ENCODE results near the gene WBP1.

DNA sequence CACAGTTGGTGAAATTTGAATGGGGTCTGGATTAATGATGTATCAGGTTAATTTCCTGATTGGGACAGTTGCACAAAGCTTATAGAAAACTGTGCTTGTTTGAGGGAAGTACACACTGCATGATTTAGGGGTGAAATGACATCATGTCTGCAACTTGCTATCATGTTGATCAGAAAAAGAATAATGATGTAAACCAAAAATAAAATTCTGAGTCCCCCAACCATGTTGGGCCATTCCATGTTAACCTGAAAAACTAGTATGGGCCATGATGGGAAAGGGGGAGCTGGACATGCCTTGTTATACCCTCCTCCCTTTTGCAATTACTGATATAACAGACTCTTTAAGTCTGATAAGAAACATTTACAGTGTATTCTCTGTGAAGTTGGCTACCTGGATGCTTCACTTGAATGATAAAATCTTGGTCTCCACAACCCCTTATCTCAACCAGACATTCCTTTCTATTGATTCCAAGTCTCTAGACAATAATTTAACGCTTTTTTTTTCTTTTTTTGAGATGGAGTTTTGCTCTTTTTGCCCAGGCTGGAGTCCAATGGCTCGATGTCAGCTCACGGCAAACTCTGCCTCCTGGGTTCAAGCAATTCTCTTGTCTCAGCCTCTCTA, 7.6 kb upstream of the WBP1 start:
- TF ChIP-seq, protein P1, sequence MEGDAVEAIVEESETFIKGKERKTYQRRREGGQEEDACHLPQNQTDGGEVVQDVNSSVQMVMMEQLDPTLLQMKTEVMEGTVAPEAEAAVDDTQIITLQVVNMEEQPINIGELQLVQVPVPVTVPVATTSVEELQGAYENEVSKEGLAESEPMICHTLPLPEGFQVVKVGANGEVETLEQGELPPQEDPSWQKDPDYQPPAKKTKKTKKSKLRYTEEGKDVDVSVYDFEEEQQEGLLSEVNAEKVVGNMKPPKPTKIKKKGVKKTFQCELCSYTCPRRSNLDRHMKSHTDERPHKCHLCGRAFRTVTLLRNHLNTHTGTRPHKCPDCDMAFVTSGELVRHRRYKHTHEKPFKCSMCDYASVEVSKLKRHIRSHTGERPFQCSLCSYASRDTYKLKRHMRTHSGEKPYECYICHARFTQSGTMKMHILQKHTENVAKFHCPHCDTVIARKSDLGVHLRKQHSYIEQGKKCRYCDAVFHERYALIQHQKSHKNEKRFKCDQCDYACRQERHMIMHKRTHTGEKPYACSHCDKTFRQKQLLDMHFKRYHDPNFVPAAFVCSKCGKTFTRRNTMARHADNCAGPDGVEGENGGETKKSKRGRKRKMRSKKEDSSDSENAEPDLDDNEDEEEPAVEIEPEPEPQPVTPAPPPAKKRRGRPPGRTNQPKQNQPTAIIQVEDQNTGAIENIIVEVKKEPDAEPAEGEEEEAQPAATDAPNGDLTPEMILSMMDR (IDR thresholded peaks at IDR 0.05; ENCODE audit: insufficient read depth, low read length, poor library complexity, severe bottlenecking), result no peak
- TF ChIP-seq EZH2phosphoT487 (conservative IDR thresholded peaks at IDR 0.05; ENCODE audit: low read length), result no peak

All from SU-DHL-6 (cell line).